Testis (tissue), 5 donors: ENCODE measurements around the gene KLHDC8A. TPM values are rescaled to one million over a fixed set of nuclear protein-coding genes. Genes with fewer than 3 reads are reported as not detected.
"Not testable (repeated sequence)": the region's sequence is repeated elsewhere in the genome, so short reads cannot be mapped to it uniquely, and the experiment has no call there.

ENCODE experiments used
- DNase-seq: peaks from one replicate; pipeline ENCODE4 v3.0.0-alpha.2; 2019
- H3K27ac ChIP-seq, 2 donors: fragments of 200-600 bp; sonication (generic); one replicate each; pipeline ENCODE4 v1.5.1; 2019
- H3K27me3 ChIP-seq: fragments of 200-600 bp; sonication (generic); one replicate; pipeline ENCODE4 v1.5.1; 2019
- H3K36me3 ChIP-seq: fragments of 200-600 bp; sonication (generic); one replicate; pipeline ENCODE4 v1.5.1; 2017; ENCODE audit warnings: low read depth; ENCODE audit errors: missing control alignments
- H3K4me1 ChIP-seq: fragments of 200-600 bp; sonication (generic); one replicate; pipeline ENCODE4 v1.5.1; 2019
- H3K4me3 ChIP-seq, 2 donors: fragments of 200-600 bp; sonication (generic); one replicate each; pipeline ENCODE4 v1.5.1; 2017 to 2019
- H3K9me3 ChIP-seq: fragments of 200-600 bp; sonication (generic); one replicate; pipeline ENCODE4 v1.5.1; 2017
- POLR2A ChIP-seq: fragments of 450-650 bp; IDR thresholded peaks from one replicate; pipeline ENCODE4 v1.6.1; 2017; ENCODE audit warnings: antibody characterized with exemption, mild to moderate bottlenecking, moderate library complexity
- WGBS, 2 donors: methylation state at CpG; one replicate each; pipeline ENCODE4 v1.1.5; 2018; 5-methylcytosine and 5-hydroxymethylcytosine counted together
- intact Hi-C: fragments of 100-400 bp; cut with DNase I; formaldehyde crosslinking; loops from one replicate; pipeline ENCODE4 v1.15.1; 2023; ENCODE audit warnings: low total_unique reads
- long read RNA-seq, 2 donors: transcript quantifications; one replicate each; lab custom pipeline, GENCODE V29; 2026
- polyA plus RNA-seq: library from polyadenylated mRNA; stranded (reverse); fragments of 350-450 nt; fragmentation: Illumina TruSeq; extraction: RNeasy Lipid Tissue Mini Kit (QIAGEN cat#74804); gene quantifications from one replicate; pipeline ENCODE4 v1.2.3, GENCODE V29; 2014; ENCODE audit warnings: low read depth, low replicate concordance; ENCODE audit not compliant: insufficient read depth
- total RNA-seq, 2 donors: library from RNA; depleted of rRNA; stranded (reverse); fragments of >200 nt; gene quantifications; one replicate each; pipeline ENCODE4 v1.2.3, GENCODE V29; 2016
- TF ChIP-seq, protein P1 (sequence below), 3 experiments: fragments of 450-650 bp in 2 of 3; fragments of 200-600 bp in 1 of 3; sonication (generic) in 1 of 3; IDR thresholded peaks; one replicate each; pipeline ENCODE4 v1.5.1; 2016 to 2019; ENCODE audit warnings: antibody characterized with exemption in 3 of 3, mild to moderate bottlenecking in 2 of 3, moderate library complexity in 1 of 3

Gene KLHDC8A
- 10 to 100 TPM; 11.7 to 12.9 TPM for total RNA-seq
- 10.5 TPM for polyA plus RNA-seq
- long read RNA-seq, donor 1, transcript KLHDC8A-201 (6 exons, 2,928 nt), result major isoform, 9 of 36 reads
- long read RNA-seq, donor 1, partial matches to known transcripts, result 25 of 36 reads
- long read RNA-seq, donor 1, other reads (novel, unspliced or antisense), result 0 of 36 reads
- long read RNA-seq, donor 2, transcript KLHDC8A-201 (6 exons, 2,928 nt), result major isoform, 5 of 11 reads
- long read RNA-seq, donor 2, partial matches to known transcripts, result 0 of 11 reads
- long read RNA-seq, donor 2, other reads (novel, unspliced or antisense), result 5 of 11 reads

DNA sequence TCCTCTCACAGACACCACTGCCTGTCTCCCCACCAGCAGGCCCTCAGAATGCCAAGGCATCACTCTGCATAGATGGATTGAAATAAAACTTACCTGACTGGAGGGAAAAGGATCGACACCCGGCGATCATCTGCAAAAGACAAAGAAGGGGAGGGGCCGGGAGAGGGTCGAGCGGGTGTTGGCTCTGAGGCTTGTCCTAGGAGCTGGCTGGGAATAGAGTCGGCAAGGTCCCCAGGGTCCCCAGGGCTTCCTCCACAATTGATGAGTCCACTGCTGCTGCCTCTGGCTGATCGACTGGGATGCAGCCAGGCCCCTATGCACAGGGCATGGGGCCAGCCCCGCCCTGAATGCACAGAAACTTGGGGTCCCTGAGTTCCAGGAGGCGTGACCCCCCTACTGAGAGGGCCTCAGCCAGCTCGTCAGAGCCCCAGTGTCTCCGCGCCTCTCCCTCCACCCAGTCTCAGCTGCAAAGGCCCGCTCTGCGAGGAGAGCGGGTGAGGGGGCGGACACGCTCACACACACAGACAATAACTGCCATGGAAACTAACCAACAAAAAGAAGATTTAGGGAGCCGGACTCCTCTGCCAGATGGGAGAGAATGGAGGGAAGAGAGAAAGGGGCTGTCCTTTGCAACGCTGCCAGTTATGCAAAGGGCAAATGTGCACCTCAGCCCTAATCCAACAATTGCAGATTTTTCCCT lies at the start of gene KLHDC8A:
KLHDC8A (minus strand) TSS at position 483 of the 700 bp plus-strand sequence. CDS start 13,318 bp downstream, outside the sequence.
- H3K9me3 ChIP-seq, result no peaks in the 10 kb centered on the region
- peaks cover 53% of the 10 kb centered on the region for H3K4me1 ChIP-seq
- H3K27ac ChIP-seq, result peak within 1 kb of the TSS; percentile 28 to 33
- intact Hi-C loops, result loop anchor here (10.0 kb wide), 1 partner anchor 78 kb away; no protein-coding TSS in a partner anchor
- no peaks in the 10 kb centered on the region for H3K27me3 ChIP-seq
- H3K4me3 ChIP-seq, result peak within 1 kb of the TSS; percentile 21 to 36
- H3K36me3 ChIP-seq, result no peaks in the 10 kb centered on the region
- no peak for TF ChIP-seq POLR2A
- TF ChIP-seq, protein P1, sequence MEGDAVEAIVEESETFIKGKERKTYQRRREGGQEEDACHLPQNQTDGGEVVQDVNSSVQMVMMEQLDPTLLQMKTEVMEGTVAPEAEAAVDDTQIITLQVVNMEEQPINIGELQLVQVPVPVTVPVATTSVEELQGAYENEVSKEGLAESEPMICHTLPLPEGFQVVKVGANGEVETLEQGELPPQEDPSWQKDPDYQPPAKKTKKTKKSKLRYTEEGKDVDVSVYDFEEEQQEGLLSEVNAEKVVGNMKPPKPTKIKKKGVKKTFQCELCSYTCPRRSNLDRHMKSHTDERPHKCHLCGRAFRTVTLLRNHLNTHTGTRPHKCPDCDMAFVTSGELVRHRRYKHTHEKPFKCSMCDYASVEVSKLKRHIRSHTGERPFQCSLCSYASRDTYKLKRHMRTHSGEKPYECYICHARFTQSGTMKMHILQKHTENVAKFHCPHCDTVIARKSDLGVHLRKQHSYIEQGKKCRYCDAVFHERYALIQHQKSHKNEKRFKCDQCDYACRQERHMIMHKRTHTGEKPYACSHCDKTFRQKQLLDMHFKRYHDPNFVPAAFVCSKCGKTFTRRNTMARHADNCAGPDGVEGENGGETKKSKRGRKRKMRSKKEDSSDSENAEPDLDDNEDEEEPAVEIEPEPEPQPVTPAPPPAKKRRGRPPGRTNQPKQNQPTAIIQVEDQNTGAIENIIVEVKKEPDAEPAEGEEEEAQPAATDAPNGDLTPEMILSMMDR (IDR thresholded peaks at IDR 0.05), result no peak
- DNase-seq, result peak; percentile 70
- WGBS, 2 donors, result 14 to 18% methylated on average over 19 to 20 of the region's 20 CpGs

- WGBS, 2 donors, result 90 to 95% methylated on average over 2 to 7 of the region's 12 CpGs
- DNase-seq, H3K9me3 ChIP-seq, H3K27me3 ChIP-seq, H3K27ac ChIP-seq, H3K36me3 ChIP-seq, H3K4me3 ChIP-seq, intact Hi-C loops, H3K4me1 ChIP-seq: not testable (repeated sequence)
Measured at GRCh38 chr1:205406252-205406651, 49.5 kb upstream of the KLHDC8A start.

DNA sequence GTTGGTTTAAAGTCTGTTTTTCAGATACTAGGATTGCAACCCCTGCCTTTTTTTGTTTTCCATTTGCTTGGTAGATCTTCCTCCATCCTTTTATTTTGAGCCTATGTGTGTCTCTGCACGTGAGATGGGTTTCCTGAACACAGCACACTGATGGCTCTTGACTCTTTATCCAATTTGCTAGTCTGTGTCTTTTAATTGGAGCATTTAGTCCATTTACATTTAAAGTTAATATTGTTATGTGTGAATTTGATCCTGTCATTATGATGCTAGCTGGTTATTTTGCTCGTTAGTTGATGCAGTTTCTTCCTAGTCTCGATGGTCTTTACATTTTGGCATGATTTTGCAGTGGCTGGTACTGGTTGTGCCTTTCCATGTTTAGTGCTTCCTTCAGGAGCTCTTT lies 47.8 kb upstream of the KLHDC8A start:
- H3K27ac ChIP-seq, H3K4me1 ChIP-seq, H3K4me3 ChIP-seq, H3K27me3 ChIP-seq, H3K9me3 ChIP-seq, intact Hi-C loops, DNase-seq, H3K36me3 ChIP-seq: not testable (repeated sequence)
- WGBS, 2 donors, result 79 to 95% methylated on average over 3 of the region's 3 CpGs

DNA sequence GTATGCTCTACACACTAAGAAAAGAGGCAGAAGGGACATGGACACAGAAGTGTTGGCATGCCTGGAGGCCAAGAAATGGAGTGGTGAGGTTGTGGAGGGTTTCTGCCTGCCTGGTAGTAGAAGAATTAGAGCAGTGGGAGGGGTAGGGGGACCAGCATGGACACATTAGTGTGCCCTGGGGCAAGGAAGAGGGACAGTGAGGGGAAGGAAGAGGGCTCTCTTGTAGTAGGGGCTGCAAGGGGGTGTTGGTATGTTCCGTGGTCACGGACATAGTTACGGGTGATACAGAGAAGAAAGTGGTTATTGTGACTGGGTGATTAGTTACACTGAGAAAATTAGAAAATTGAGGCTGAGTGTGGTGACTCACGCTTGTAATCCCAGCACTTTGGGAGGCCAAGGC lies 41.9 kb upstream of the KLHDC8A start:
- no peaks in the 10 kb centered on the region for H3K36me3 ChIP-seq
- H3K27me3 ChIP-seq, result no peaks in the 10 kb centered on the region
- TF ChIP-seq, protein P1 (IDR thresholded peaks at IDR 0.05), result no peak
- TF ChIP-seq POLR2A, result no peak
- no peaks in the 10 kb centered on the region for H3K4me1 ChIP-seq
- H3K9me3 ChIP-seq, result no peaks in the 10 kb centered on the region
- H3K4me3 ChIP-seq, result no peak overlapping the region
- no peak overlapping the region for H3K27ac ChIP-seq
- no peak for DNase-seq
- intact Hi-C loops, result no loop called here
- WGBS, 2 donors, result 96 to 97% methylated on average over 4 of the region's 4 CpGs

DNA sequence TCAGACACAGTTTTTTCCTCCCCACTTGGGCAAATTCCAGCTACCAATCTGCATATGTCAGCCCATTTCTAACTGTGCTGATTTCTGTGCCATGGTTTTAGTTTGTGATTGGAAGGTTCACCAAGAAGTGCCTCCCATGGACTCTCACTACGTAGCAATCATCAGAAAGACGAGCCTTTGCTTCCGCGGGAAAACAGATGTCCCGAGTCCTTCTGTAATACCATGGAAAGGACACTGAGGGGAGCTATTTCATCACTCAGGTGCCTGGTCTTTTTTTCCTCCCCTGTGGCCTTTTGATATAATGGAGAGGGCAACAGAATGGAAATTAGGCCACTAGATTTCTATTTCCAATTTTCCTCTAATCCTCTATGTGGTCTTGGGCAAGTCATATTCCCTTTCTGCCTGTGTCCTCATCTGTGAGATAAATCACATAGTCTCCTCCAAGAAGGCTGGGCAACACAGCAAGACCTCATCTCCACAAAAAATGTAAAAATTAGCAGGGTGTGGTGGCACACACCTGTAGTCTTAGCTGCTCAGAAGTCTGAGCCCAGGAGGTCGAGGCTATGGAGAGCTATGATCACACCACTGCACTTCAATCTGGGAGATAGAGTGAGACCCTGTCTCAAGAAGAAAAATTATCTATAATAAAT lies 40.4 kb upstream of the KLHDC8A start:
- peak; percentile 60 for DNase-seq
- intact Hi-C loops, result no loop called here
- no peak for TF ChIP-seq POLR2A
- TF ChIP-seq, protein P1 (IDR thresholded peaks at IDR 0.05), result peak; percentile 66 to 82 (median 72)
- Histone ChIP-seq H3K36me3 (no peaks in the 10 kb centered on the region), H3K4me3 (no peak overlapping the region), H3K9me3 (no peaks in the 10 kb centered on the region), H3K4me1 (no peaks in the 10 kb centered on the region), H3K27ac (no peak overlapping the region), H3K27me3 (no peaks in the 10 kb centered on the region)
- whole genome bisulfite sequencing, 2 donors, result 16 to 17% methylated on average over 6 of the region's 6 CpGs
